GM12874 (cell line): Measurements from ENCODE around the gene TMEM178B.

Experiments used
- TF ChIP-seq, protein P1 (sequence below): IDR thresholded peaks from 2 replicates; pipeline ENCODE4 v1.5.1; 2011; ENCODE audit warnings: low read depth, mild to moderate bottlenecking, control low read depth, low read length, moderate library complexity; ENCODE audit not compliant: insufficient read depth

The TMEM178B gene

DNA sequence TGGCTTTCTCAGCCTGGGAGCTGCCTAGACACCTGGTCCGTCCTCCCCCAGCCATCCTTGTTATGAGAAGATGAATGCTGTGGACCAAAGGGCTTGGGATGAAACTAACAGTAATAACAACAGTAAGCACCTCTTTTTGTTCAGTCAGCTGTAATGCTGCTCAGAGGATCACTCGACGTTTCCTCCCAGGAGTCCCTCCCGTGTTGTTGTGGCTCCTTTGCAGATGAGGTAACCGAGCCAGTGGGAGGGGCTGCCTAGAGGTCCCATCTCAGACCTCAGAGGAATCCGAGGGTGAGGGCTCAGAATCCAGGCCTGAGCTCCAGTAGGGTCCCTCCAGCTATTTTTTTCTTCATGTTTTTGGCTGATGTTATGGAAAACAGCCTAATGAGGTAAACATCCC, 145.1 kb downstream of the TMEM178B start:
- TF ChIP-seq, protein P1, sequence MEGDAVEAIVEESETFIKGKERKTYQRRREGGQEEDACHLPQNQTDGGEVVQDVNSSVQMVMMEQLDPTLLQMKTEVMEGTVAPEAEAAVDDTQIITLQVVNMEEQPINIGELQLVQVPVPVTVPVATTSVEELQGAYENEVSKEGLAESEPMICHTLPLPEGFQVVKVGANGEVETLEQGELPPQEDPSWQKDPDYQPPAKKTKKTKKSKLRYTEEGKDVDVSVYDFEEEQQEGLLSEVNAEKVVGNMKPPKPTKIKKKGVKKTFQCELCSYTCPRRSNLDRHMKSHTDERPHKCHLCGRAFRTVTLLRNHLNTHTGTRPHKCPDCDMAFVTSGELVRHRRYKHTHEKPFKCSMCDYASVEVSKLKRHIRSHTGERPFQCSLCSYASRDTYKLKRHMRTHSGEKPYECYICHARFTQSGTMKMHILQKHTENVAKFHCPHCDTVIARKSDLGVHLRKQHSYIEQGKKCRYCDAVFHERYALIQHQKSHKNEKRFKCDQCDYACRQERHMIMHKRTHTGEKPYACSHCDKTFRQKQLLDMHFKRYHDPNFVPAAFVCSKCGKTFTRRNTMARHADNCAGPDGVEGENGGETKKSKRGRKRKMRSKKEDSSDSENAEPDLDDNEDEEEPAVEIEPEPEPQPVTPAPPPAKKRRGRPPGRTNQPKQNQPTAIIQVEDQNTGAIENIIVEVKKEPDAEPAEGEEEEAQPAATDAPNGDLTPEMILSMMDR = no peak

DNA sequence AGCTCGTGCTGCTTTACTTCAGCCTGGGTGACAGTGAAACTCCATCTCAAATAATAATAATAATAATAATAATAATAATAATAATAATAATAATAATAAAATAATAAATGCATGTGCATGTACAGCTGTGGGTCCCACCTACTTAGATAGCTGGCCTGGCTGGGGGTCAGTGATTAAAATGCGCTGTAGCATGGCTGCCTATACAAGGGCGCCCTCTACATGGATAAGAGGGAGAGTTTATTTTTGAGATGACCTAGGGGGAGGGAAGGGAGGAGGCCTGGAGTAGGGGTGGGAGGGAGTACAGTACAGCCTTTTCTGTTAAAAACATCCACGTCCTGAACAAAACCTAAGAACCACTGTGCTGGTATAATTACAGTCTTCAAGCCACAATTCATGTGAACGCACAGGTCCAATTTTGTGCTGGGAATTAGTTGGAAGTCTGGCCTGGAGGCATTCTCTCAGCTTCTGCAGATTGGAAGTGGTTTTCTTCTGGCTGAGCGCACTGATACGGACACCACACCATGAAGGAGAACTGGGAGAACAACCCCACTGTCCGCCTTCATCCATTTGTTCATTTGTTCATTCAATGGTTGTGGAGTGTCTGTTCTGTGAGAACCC, 146.5 kb downstream of the TMEM178B start:
- TF ChIP-seq, protein P1 = 0 out of 2 replicates have a peak, but pooled peaks have one; percentile 1

DNA sequence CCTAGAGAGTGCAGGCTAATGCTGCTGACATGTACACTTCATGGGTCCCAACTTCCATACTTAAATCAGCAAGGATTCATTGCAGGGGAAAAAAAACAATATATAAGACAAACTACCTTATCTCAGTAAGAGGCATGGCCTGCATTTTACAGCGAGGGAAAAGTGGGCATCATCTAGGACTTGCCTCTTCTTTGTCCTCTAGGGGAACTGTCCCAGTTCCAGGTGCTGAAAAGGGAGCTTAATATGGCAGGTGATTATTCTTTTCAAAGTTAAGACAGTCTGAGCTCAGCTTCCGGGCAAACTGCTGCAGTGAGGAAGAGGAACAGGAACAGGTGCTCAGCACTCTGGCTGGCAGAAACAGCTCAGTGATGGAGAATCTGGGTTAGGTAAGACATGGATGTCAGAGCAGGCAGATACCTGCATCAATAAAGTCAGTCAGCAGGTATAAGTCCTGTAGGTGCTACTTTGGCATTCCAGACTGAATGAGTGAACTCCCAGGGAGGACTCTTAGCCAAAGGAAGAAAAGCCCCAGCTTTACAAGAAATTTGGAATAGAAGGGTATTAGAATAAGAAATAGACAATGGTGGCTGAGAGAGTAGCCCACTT, 147.2 kb downstream of the TMEM178B start:
- TF ChIP-seq, protein P1 = no peak

DNA sequence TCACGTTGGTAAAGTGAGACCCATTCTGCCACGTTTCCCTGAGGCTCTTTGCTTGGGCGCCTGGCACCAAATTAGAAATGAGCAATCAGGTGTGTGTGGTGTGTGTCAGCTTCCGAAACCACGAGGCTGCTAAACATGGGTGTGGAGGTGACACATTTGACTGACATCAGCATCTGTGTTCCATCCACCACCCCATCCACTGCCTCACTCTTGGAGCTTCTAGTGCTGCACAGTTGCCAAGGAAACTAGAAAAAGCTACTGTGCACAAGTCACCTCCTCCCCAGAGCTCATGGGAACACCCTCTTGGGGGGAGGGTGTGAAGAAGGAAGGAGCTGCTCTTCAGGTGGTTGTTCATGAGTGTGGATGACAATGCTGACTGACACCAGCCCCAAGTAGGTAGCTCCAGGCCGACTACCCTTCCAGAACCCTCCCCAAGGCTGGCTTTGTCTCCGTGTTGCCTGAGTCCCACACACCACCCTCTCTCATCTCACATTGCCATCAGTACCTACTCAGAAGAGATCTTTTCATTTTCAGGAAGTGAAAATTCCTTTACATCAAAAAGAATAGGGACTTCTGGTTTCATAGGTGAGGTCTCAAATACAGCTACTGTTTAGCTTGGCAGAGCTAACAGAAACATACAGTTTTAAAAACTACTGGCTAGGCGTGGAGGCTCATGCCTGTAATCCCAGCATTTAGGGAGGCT, 152.2 kb downstream of the TMEM178B start:
- TF ChIP-seq, protein P1 = no peak

DNA sequence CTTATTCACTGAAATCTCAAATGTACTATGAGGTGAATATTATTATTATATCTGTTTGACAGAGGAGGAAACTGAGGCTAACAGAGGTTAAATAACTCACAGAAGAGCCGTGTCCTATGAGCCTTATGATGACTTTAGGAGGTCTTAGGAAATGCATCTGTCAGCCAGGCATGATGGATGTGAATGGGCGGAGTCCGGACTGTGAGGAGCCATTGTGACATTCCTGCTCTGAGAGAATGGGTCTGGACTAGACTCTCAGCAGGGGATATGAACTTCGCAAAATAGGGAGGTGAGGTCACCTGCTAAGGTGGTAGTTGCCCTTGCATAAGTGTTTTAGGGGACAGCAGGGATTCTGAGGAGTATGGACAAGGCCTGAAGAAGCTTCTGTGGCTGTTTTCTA, 153.6 kb downstream of the TMEM178B start:
- TF ChIP-seq, protein P1 = no peak

DNA sequence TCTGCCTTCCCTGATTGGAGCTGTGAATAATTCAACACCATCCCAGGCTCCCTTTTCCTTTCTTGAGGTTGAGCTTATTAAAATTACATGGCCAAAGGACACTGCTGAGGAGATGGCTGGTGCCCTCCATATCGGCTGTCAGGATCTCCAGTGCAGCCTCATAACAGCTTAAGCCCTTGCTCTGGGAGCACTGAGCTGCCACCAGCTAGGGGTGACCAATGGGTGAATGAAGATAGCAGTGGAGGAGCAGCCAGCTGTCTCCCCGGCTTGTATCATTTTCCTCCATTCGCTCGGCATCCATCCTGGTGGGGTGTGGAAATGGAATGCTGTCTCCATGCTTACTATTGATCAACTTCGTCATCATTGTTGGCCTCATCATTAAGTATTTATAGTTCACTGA, 154.6 kb downstream of the TMEM178B start:
- TF ChIP-seq, protein P1 = no peak

DNA sequence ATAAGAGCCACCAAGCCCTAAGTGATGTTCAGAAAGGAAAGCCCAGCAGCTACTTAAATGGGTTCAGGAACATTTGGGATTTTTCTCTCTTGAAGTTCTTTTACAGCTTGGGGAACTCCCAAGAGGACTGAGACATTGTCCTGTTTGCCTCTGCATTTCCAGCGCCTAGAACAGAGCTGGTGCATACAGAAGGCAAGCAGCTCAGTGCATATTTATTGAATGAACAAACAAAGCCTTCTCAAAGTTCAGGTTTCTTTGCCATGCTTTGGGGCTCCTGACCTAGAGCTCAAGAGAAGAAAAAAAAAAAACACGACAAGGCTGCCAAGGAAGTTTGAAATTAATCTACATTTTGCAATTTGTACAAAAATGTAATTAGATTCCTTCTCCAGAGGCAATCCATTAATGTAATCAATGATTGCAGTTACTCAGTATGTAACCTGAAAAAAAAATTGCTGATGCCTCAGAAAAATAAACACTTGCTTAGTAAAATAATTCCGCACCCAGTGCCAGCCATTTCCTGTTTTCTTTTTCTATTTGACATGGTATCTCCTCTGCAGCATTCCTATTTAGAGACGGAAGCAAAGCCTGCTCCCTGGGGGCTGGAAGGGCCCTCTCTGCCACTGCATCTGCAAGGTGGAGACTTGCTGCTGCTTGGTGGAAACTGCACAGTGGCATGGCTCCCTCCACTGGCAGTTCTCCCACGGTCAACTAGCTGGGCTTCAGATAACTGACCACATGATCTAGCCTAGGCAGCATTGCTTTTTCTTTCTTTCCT, 157.3 kb downstream of the TMEM178B start:
- TF ChIP-seq, protein P1 = 0 out of 2 replicates have a peak, but pooled peaks have one; percentile 9
